CD4-positive, alpha-beta T cell treated with Interleukin-12 subunit alpha and Interleukin-12 subunit beta, for 1 hour (primary cell): ENCODE results near the gene SLC44A2.

ENCODE experiments used
- DNase-seq: peaks from one replicate; pipeline ENCODE4 v3.0.0-alpha.2; 2020

The SLC44A2 gene

DNA sequence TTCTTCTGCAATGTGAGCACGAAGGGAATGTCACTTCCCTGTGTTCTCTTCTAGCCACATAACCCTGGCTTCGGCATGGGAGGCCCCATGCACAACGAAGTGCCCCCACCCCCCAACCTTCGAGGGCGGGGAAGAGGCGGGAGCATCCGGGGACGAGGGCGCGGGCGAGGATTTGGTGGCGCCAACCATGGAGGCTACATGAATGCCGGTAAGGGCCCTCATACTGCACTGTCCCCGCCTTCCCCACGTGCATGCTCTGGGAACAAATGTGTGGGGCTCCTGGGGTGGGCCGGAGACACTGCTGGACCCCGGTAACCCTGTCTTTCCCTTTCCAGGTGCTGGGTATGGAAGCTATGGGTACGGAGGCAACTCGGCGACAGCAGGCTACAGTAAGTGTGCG, 58.2 kb downstream of the SLC44A2 start:
- DNase-seq = no peak

DNA sequence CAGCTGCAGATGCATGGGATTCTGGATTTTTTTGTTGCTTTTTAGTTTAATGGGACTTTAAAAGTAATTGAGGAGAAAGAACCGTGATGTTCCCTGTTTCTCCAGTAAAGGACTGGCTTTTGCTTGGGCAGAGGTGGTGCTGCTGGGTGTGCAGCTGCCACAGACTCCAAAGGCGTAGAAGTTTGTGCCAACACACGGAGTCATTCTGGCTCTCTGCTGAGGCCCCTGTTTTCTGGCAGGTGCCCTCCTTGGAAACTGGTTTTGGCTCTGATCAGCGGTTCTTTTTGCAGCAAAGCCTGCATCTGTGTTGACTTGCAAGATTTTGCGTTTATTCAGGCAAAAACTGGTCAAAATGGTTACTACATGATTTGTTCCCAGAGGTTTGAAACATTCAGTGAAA, 59.9 kb downstream of the SLC44A2 start:
- DNase-seq = no peak

DNA sequence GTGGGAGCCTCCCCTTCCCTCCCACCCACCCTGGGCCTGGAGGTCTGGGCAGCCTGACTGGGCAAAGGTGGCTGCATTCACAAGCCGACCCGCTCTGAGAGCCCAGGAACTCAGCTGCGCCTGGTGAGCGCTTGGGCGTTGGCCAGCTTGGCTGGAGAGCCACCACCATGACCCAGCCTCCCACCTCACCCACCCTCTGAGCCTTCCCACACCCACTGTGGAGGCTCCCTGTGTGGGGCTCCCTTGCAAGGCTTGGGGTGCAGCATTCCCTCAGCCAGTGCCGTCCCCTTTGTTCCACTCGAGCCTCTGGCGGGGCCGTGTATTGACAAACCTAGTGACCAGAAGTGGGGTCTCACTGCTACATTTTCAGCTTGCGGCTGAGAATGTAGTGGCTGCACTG, 60.8 kb downstream of the SLC44A2 start:
- DNase-seq = no peak

DNA sequence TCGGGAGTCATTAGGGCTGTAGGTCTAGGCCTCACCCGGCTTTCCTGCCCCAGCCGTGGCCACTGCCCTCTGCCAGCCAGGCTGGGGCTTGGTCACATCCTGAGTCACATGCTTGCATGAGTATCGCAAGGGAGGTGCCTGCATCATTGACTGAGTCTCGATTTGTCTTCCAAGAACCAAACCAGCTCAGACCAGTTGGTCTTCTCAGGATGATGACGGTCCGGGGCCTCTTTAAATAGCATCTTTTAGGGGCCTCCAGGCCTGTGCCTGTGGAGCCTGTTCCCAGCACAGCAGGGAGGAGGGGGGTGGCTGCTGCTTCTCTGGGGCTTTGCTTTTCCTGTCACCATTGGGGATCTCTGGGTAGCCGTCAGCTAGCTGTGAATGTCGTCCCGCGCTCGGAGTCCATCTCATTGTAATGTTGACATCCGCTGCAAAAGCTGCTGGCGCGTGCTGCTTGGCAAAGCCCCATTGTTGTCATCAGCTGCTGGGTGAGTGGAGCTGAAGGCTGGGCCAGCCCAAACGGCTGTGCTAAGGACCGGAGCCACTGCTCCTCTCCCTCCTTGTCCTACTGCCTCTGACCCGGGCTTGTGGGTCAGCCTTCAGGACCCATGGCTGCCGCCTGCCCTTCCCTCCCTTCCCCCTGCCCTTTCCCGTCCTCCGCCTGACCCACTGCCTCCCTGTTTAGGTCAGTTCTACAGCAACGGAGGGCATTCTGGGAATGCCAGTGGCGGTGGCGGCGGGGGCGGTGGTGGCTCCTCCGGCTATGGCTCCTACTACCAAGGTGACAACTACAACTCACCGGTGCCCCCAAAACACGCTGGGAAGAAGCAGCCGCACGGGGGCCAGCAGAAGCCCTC, 61.5 kb downstream of the SLC44A2 start:
- DNase-seq = no peak

DNA sequence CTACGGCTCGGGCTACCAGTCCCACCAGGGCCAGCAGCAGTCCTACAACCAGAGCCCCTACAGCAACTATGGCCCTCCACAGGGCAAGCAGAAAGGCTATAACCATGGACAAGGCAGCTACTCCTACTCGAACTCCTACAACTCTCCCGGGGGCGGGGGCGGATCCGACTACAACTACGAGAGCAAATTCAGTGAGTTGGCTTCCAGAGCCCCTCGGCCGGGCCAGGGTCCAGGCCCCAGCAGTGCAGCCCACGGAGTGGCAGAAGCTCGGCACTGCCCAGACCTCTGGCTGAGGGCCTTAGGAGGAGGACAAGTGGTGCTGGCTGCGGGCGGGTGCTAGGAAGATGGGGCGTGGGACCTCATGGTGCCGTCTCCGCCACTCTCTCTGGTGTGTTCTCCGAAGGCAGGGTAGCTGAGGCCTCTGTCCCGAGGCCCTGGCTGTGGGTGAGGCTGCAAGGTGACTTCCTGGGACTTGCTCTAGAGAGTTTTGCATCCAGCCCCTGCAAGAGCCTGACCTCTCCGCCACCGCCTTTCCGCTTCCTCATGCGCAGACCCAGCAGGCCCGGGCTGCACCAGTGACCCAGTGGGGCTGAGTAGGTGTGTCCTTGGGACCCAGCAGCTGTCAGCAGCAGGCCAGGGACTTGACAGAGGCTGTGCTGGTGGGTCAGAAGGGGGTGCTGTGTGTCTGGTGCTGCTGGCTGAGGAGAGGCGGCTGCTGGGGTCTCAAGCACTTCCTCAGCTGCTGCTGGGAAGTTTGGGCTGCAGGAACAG, 62.4 kb downstream of the SLC44A2 start:
- no peak for DNase-seq

DNA sequence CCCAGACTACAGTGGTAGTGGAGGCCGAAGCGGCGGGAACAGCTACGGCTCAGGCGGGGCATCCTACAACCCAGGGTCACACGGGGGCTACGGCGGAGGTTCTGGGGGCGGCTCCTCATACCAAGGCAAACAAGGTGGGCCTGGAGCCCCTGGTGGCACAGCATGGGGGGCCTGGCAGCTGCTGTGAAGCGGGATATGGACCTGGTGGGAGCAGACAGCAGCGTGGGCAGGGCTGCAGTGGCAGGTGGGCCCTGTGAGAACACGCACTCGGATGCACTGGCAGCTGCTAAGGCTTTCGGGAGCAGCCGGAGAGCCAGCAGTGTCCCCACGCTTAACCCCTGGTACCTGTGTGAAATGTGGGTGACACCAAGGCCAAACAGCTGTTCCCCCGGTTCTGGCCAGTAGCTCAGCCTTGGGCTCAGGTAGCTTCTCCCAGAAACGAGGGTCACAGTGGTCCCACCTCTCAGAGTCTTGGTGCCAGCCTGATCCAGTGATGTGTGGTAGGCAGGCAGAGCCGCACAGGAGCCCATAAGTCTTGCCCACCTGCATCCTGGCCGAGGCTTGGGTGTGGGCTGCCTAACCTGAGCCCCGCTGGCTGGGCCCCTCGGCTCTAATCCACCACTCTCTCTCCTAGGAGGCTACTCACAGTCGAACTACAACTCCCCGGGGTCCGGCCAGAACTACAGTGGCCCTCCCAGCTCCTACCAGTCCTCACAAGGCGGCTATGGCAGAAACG, 63.4 kb downstream of the SLC44A2 start:
- no peak for DNase-seq

DNA sequence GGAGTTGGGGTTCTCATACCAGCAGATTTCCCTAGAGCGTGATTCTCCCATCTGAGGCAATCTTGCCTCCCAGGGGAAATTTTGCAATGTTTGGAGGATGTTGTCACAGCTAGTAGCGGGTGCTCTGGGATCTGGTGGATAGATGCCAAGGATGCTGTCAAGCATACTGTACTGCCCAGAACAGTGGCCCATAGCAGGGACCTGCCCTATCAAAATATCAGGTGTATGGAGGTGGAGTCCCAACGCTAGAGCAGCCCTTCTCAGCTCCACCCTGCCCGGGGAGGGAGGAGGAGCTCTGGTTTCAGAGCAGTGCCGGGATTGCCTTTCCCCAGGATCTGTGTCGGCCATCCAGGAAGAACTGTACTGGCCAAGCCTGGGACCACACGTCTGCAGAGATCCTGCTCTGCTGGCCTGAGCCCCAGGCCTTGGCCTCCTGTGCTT, 65.0 kb downstream of the SLC44A2 start:
- no peak for DNase-seq

DNA sequence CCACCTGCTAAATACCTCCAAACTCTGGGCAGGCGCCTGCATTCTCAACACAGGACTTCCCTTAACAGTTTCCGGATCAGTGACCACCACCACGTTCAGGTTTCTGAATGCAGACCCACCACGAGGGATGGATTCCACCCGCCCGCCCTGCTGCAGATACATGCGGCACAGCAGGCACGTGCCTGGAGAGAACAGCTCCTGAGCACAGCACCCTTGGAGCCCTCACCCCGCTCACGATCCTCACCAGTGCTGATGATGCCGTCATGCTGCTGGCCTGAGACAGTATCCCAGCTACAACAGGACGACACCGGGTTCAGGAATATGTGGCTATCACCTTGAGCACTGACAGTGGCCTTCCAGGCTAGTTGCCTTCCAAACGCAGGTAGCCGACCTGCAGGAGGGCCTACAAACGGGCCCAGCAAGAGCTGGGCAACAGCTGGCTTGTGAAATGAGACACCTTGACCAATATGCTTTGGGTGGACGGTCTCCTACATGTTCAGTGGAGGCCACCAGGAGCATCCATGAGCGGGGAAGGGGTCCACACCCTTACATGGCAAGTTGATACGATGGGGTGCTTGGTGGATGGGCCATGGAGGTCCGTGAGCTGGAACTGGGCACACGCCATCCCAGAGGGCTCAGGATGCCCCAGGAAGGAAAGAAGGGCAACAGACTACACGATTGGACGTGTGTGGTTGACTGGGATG, 66.0 kb downstream of the SLC44A2 start:
- DNase-seq = no peak

DNA sequence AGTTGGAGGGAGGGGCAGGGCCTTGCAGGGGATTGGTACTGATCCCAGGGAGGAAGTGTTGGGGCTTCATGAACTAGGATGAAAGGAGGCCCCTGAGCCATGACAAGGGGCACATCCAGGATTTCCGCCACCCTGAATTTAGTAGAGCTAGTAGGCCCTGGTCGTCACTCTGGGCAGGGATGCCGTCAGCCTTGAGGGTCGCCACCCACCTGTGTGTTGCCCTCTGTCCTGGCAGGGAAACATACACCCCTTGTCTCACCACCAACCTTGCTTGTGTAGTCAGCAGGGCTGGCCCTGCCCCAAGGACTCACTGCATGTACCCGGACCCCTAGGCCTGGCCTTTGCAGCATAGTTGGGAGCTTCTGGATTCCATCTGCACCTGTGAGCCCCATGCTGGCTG, 66.5 kb downstream of the SLC44A2 start:
- no peak for DNase-seq

DNA sequence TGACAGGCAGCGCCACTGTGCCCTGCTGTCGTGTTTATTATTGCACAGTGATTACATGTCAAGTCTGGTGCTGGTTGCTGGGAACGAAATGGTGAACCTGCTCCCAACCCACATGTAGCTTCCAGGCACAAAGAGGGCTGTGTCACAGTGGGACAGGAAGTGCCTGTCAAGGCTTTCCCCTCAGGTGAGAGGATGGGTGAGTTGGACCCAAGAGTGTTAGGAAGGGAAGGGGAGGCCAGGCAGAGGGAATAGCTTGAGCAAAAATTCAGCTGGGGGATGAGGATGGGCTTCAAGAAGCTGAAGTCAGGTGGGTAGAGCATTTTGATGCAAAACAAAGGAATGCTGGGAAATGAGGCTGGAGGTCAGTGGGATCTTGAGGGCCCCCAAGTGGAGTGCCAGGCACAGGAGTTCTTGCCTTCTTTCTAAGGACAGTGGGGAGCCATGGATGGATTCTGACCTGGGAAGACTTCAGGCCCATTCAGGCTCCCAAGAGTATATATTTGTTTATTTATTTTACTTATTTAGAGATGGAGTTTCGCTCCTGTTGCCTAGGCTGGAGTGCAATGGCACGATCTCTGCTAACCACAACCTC, 67.4 kb downstream of the SLC44A2 start:
- DNase-seq = no peak
